HepG2 (cell line): Measurements from ENCODE around the gene HOXC11. TPM values are rescaled to one million over a fixed set of nuclear protein-coding genes. Genes with fewer than 3 reads are reported as not detected.

Source experiments
- ATAC-seq: fragments of 200-7000 bp; cut with Tn5 transposase; 3 replicates; pipeline ENCODE4 v1.9.1; 2020; ENCODE audit warnings: mild to moderate bottlenecking, moderate library complexity
- BruUV-seq: library from RNA; stranded (reverse); fragments of 400-500 nt; replicated peaks from 2 replicates; lab custom pipeline; 2021; lab: Mats Ljungman, UMichigan
- CTCF ChIA-PET: fragments of 300-600 bp; formaldehyde crosslinking; extraction: SDS; loops from one replicate; lab custom pipeline; 2021; ENCODE audit warnings: low total read pairs, inconsistent platforms, low intra/inter-chr PET ratio; lab: Yijun Ruan, JAX
- POLR2A ChIA-PET: fragments of 350-600 bp; sonication (Branson Sonifier 250); formaldehyde crosslinking; loops from one replicate; lab custom pipeline; 2020; ENCODE audit warnings: antibody characterized with exemption, inconsistent platforms; lab: Yijun Ruan, JAX
- DNase-seq: peaks from one replicate; pipeline ENCODE4 v3.0.0-alpha.2; 2015; ENCODE audit warnings: low spot score
- FAIRE-seq: peaks from 3 replicates; lab custom pipeline; 2011; peaks lifted over from hg19 to GRCh38; lab: Jason Lieb, UNC
- H2AFZ ChIP-seq: one replicate; pipeline ENCODE4 v1.6.1; 2011; ENCODE audit warnings: low read length, inconsistent platforms
- H3K27ac ChIP-seq: fragments of 300-600 bp; 3 replicates; pipeline ENCODE4 v1.8.0; 2011; ENCODE audit warnings: mixed run types, mild to moderate bottlenecking, mixed read lengths, low read length, inconsistent platforms; ENCODE audit not compliant: insufficient read depth; ENCODE audit errors: extremely low read length
- H3K27me3 ChIP-seq, 2 experiments: fragments of 200-600 bp in 1 of 2; 2 replicates in 1 of 2; 3 replicates in 1 of 2; pipeline versions ENCODE4 v1.6.0 to v1.8.0; 2011; ENCODE audit warnings: low read length in 2 of 2, mild to moderate bottlenecking in 2 of 2, moderate library complexity in 2 of 2, inconsistent platforms in 1 of 2; ENCODE audit not compliant: insufficient read depth in 2 of 2, control insufficient read depth in 1 of 2
- H3K36me3 ChIP-seq, 2 experiments: fragments of 200-600 bp in 1 of 2; replicated peaks in 1 of 2; 2 replicates in 1 of 2; 3 replicates in 1 of 2; pipeline versions ENCODE4 v1.5.1 to v1.8.0; 2011; ENCODE audit warnings: low read length in 2 of 2, inconsistent platforms in 1 of 2; ENCODE audit not compliant: insufficient read depth in 2 of 2, control insufficient read depth in 1 of 2
- H3K4me1 ChIP-seq: 2 replicates; pipeline ENCODE4 v1.5.1; 2012; ENCODE audit warnings: low read length, inconsistent platforms; ENCODE audit not compliant: insufficient read depth
- H3K4me2 ChIP-seq: 2 replicates; pipeline ENCODE4 v1.6.0; 2011; ENCODE audit warnings: low read depth, low read length, inconsistent platforms
- H3K4me3 ChIP-seq, 3 experiments: fragments of 200-600 bp in 1 of 3; sonication (generic), shearing (Covaris generic) in 1 of 3; replicated peaks in 1 of 3; 2 replicates each; pipeline ENCODE4 v1.5.1; 2011 to 2016; ENCODE audit warnings: low read length in 3 of 3, inconsistent platforms in 2 of 3, low read depth in 2 of 3, mild to moderate bottlenecking in 2 of 3, control low read depth in 1 of 3, mixed read lengths in 1 of 3; ENCODE audit not compliant: insufficient read depth in 1 of 3
- H3K79me2 ChIP-seq: one replicate; pipeline ENCODE4 v1.6.1; 2011; ENCODE audit warnings: low read length, inconsistent platforms; ENCODE audit not compliant: insufficient read depth
- H3K9ac ChIP-seq: 2 replicates; pipeline ENCODE4 v1.6.0; 2011; ENCODE audit warnings: mild to moderate bottlenecking, low read depth, low read length, inconsistent platforms; ENCODE audit not compliant: insufficient read depth
- H3K9me3 ChIP-seq: 2 replicates; pipeline ENCODE4 v1.5.1; 2012; ENCODE audit warnings: mild to moderate bottlenecking, low read length
- H4K20me1 ChIP-seq: 2 replicates; pipeline ENCODE4 v1.6.0; 2011; ENCODE audit warnings: inconsistent platforms, mild to moderate bottlenecking, low read length, moderate library complexity; ENCODE audit not compliant: insufficient read depth
- FOXP4 ChIP-seq: sonication (generic); formaldehyde crosslinking; IDR thresholded peaks from 2 replicates; pipeline ENCODE4 v1.4.0; 2020; ENCODE audit warnings: missing genetic modification reagents
- HHEX ChIP-seq: IDR thresholded peaks from 2 replicates; pipeline ENCODE4 v1.6.1; 2016; ENCODE audit warnings: control low read depth
- IRF2 ChIP-seq: IDR thresholded peaks from 2 replicates; pipeline ENCODE4 v1.6.1; 2018; ENCODE audit warnings: missing genetic modification reagents, missing compliant biosample characterization
- LRRFIP1 ChIP-seq: sonication (generic); formaldehyde crosslinking; conservative IDR thresholded peaks from 2 replicates; pipeline ENCODE4 v1.4.0; 2020; ENCODE audit warnings: missing genetic modification reagents
- PHF8 ChIP-seq: sonication (generic); formaldehyde crosslinking; IDR thresholded peaks from 2 replicates; pipeline ENCODE4 v1.5.0; 2020; ENCODE audit warnings: missing genetic modification reagents
- ZFP41 ChIP-seq: sonication (generic); formaldehyde crosslinking; IDR thresholded peaks from 2 replicates; pipeline ENCODE4 v1.4.0; 2020; ENCODE audit warnings: mild to moderate bottlenecking, missing genetic modification reagents, borderline replicate concordance
- ZNF782 ChIP-seq: sonication (generic); formaldehyde crosslinking; IDR thresholded peaks from 2 replicates; pipeline ENCODE4 v1.4.0; 2020; ENCODE audit warnings: missing genetic modification reagents, mild to moderate bottlenecking, borderline replicate concordance
- ZSCAN30 ChIP-seq: sonication (generic); formaldehyde crosslinking; IDR thresholded peaks from 2 replicates; pipeline ENCODE4 v1.5.0; 2020; ENCODE audit warnings: mild to moderate bottlenecking, missing genetic modification reagents
- WGBS: methylation state at CpG from one replicate; pipeline ENCODE4 v1.1.6; 2017; ENCODE audit warnings: low lambda C conversion rate; 5-methylcytosine and 5-hydroxymethylcytosine counted together
- in situ Hi-C: cut with HindIII; loops from 2 replicates; pipeline ENCODE4 v1.10.0; 2017; ENCODE audit warnings: low pct_unique_long_range_greater_than_20kb; ENCODE audit not compliant: extremely low pct_ligation_motif_present
- intact Hi-C: fragments of 100-400 bp; cut with micrococcal nuclease; formaldehyde crosslinking; loops from one replicate; pipeline ENCODE4 v1.10.0; 2022; ENCODE audit not compliant: unreplicated experiment
- polyA plus RNA-seq, 8 experiments: library from polyadenylated mRNA; depleted of rRNA in 3 of 8; stranded (reverse) in 7 of 8; unstranded in 1 of 8; fragments of >200 nt; fragmentation: Illumina TruSeq in 4 of 8; extraction: Trizol in 4 of 8; gene quantifications; 2 replicates each; pipeline versions ENCODE4 v1.2.1 to v1.2.3, GENCODE V29; 2011 to 2016; ENCODE audit warnings: low read depth in 4 of 8, missing spikeins in 1 of 8, mixed read lengths in 1 of 8; ENCODE audit not compliant: insufficient read depth in 1 of 8
- total RNA-seq, 5 experiments: library from RNA; depleted of rRNA; stranded (reverse); fragments of >200 nt; fragmentation: Illumina TruSeq; extraction: Trizol; gene quantifications; 2 replicates each; pipeline ENCODE4 v1.2.3, GENCODE V29; 2016; ENCODE audit warnings: low read depth in 1 of 5

HOXC11 gene
- total and polyA plus RNA-seq, 2 of the 13 experiments (the other 11 are each of a cell fraction or from before 2014, with no cell fraction given) = not detected

- FAIRE-seq (no peak), ATAC-seq (no peak), DNase-seq (no peak)
- BruUV-seq = no TSS peak
- Histone ChIP-seq H3K9ac (no peak overlapping the region), H3K4me2 (no peak overlapping the region), H3K27ac (no peak overlapping the region), H4K20me1 (no peaks in the 10 kb centered on the region), H3K36me3 (no peaks in the 10 kb centered on the region), H2AFZ (no peak overlapping the region), H3K27me3 (peaks cover 3 to 89% of the 10 kb centered on the region in 2 experiments; a peak in 4 of 5 replicates), H3K79me2 (no peaks in the 10 kb centered on the region), H3K9me3 (no peaks in the 10 kb centered on the region), H3K4me1 (peaks cover 44% of the 10 kb centered on the region), H3K4me3 (no peak overlapping the region)
- in situ Hi-C loops = no loop called here
- CTCF ChIA-PET = no interaction called here
- intact Hi-C loops = no loop called here
- POLR2A ChIA-PET = no interaction called here
- TF ChIP-seq ZNF782 (CRISPR knock-in tag) (no peak), PHF8 (no peak), FOXP4 (CRISPR knock-in tag) (no peak), HHEX (CRISPR knock-in tag) (no peak), IRF2 (CRISPR knock-in tag) (no peak), LRRFIP1 (CRISPR knock-in tag) (no peak), ZSCAN30 (CRISPR knock-in tag) (no peak), ZFP41 (CRISPR knock-in tag) (no peak)
- 67% methylated on average over 31 of the region's 31 CpGs for WGBS
These were observed 2.7 kb downstream of the HOXC11 start for GRCh38 chr12:53975479-53976152.
